HEK293 (cell line): Measurements from ENCODE around the gene ATG10.

Source experiments
- CTCF ChIA-PET: fragments of 350-600 bp; formaldehyde crosslinking; extraction: SDS; loops from one replicate; lab custom pipeline; 2021; ENCODE audit warnings: antibody characterized with exemption; lab: Yijun Ruan, JAX
- POLR2A ChIA-PET: fragments of 300-600 bp; formaldehyde crosslinking; extraction: SDS; loops from one replicate; lab custom pipeline; 2020; ENCODE audit warnings: antibody characterized with exemption, inconsistent platforms; lab: Yijun Ruan, JAX
- H3K27ac ChIP-seq: fragments of 200-500 bp; sonication (Bioruptor generic); 2 replicates; pipeline ENCODE4 v1.5.1; 2014; ENCODE audit warnings: low read depth, low read length, control low read depth, inconsistent platforms; ENCODE audit errors: extremely low read depth
- H3K36me3 ChIP-seq, 2 experiments: fragments of 200-500 bp in 1 of 2; sonication (Bioruptor generic) in 1 of 2; 1 replicate in 1 of 2; 2 replicates in 1 of 2; pipeline ENCODE4 v1.5.1; 2014 to 2017; ENCODE audit warnings: inconsistent platforms in 2 of 2, low read length in 2 of 2; ENCODE audit not compliant: control insufficient read depth in 2 of 2, insufficient read depth in 1 of 2
- H3K4me1 ChIP-seq: fragments of 200-500 bp; sonication (Bioruptor generic); 2 replicates; pipeline ENCODE4 v1.5.1; 2014; ENCODE audit warnings: mild to moderate bottlenecking, low read length, inconsistent platforms; ENCODE audit not compliant: control insufficient read depth, insufficient read depth
- H3K4me3 ChIP-seq: 2 replicates; pipeline ENCODE4 v1.5.1; 2011; ENCODE audit warnings: low read depth, mild to moderate bottlenecking, control low read depth, low read length, moderate library complexity
- H3K9me3 ChIP-seq: fragments of 200-500 bp; sonication (Bioruptor generic); 2 replicates; pipeline ENCODE4 v1.5.1; 2014; ENCODE audit warnings: low read depth, low read length, inconsistent platforms; ENCODE audit not compliant: control insufficient read depth, insufficient read depth
- BCL11B ChIP-seq: fragments of 450-650 bp; formaldehyde crosslinking; IDR thresholded peaks from 2 replicates; pipeline ENCODE4 v1.5.1; 2016; ENCODE audit warnings: low read depth, missing biosample characterization, missing genetic modification characterization
- MEIS1 ChIP-seq: sonication (generic); formaldehyde crosslinking; IDR thresholded peaks from 2 replicates; pipeline ENCODE4 v1.8.1; 2022; ENCODE audit warnings: missing genetic modification reagents, mild to moderate bottlenecking, borderline replicate concordance
- REPIN1 ChIP-seq: fragments of 450-650 bp; formaldehyde crosslinking; IDR thresholded peaks from 2 replicates; pipeline ENCODE4 v1.5.1; 2017; ENCODE audit warnings: missing biosample characterization, missing genetic modification characterization, low read depth
- SALL2 ChIP-seq: fragments of 450-650 bp; formaldehyde crosslinking; IDR thresholded peaks from 2 replicates; pipeline ENCODE4 v1.5.0; 2017; ENCODE audit warnings: missing biosample characterization, mild to moderate bottlenecking, missing genetic modification characterization, borderline replicate concordance
- SCRT2 ChIP-seq: fragments of 450-650 bp; formaldehyde crosslinking; IDR thresholded peaks from 2 replicates; pipeline ENCODE4 v1.5.1; 2016; ENCODE audit warnings: missing biosample characterization, missing genetic modification characterization
- SP2 ChIP-seq: fragments of 450-650 bp; formaldehyde crosslinking; IDR thresholded peaks from 2 replicates; pipeline ENCODE4 v1.5.1; 2016; ENCODE audit warnings: missing biosample characterization, missing genetic modification characterization
- ZBTB48 ChIP-seq: fragments of 450-650 bp; formaldehyde crosslinking; IDR thresholded peaks from 2 replicates; pipeline ENCODE4 v1.5.1; 2016; ENCODE audit warnings: missing biosample characterization, missing genetic modification characterization
- ZFHX2 ChIP-seq: fragments of 450-650 bp; formaldehyde crosslinking; conservative IDR thresholded peaks from 2 replicates; pipeline ENCODE4 v1.5.1; 2016; ENCODE audit warnings: missing biosample characterization, missing genetic modification characterization
- ZNF138 ChIP-seq: fragments of 450-650 bp; formaldehyde crosslinking; IDR thresholded peaks from 2 replicates; pipeline ENCODE4 v1.5.1; 2016; ENCODE audit warnings: missing biosample characterization, missing genetic modification characterization, borderline replicate concordance
- ZNF146 ChIP-seq: fragments of 450-650 bp; formaldehyde crosslinking; IDR thresholded peaks from 2 replicates; pipeline ENCODE4 v1.5.1; 2016; ENCODE audit warnings: missing biosample characterization, missing genetic modification characterization
- ZNF19 ChIP-seq: fragments of 450-650 bp; formaldehyde crosslinking; IDR thresholded peaks from 2 replicates; pipeline ENCODE4; 2016; ENCODE audit warnings: missing biosample characterization, missing genetic modification characterization, low read depth
- ZNF341 ChIP-seq: fragments of 450-650 bp; formaldehyde crosslinking; IDR thresholded peaks from 2 replicates; pipeline ENCODE4; 2016; ENCODE audit warnings: low read depth, missing biosample characterization, missing genetic modification characterization
- ZNF391 ChIP-seq: fragments of 450-650 bp; formaldehyde crosslinking; IDR thresholded peaks from 2 replicates; pipeline ENCODE4 v1.5.1; 2016; ENCODE audit warnings: low read depth, missing biosample characterization, missing genetic modification characterization, borderline replicate concordance
- ZNF514 ChIP-seq: fragments of 450-650 bp; formaldehyde crosslinking; IDR thresholded peaks from 2 replicates; pipeline ENCODE4 v1.5.1; 2016; ENCODE audit warnings: missing biosample characterization, missing genetic modification characterization
- ZNF530 ChIP-seq: fragments of 450-650 bp; formaldehyde crosslinking; IDR thresholded peaks from 2 replicates; pipeline ENCODE4 v1.5.1; 2016; ENCODE audit warnings: low read depth, missing biosample characterization, missing genetic modification characterization
- ZNF585B ChIP-seq: fragments of 450-650 bp; formaldehyde crosslinking; IDR thresholded peaks from 2 replicates; pipeline ENCODE4 v1.5.1; 2016; ENCODE audit warnings: missing biosample characterization, missing genetic modification characterization
- ZNF626 ChIP-seq: fragments of 450-650 bp; sonication (Bioruptor Pico); formaldehyde crosslinking; IDR thresholded peaks from 2 replicates; pipeline ENCODE4 v1.5.1; 2018; ENCODE audit warnings: missing biosample characterization, missing genetic modification characterization, inconsistent platforms
- ZNF629 ChIP-seq: fragments of 450-650 bp; formaldehyde crosslinking; IDR thresholded peaks from 2 replicates; pipeline ENCODE4 v1.5.1; 2017; ENCODE audit warnings: missing biosample characterization, missing genetic modification characterization
- ZNF707 ChIP-seq: fragments of 450-650 bp; formaldehyde crosslinking; IDR thresholded peaks from 2 replicates; pipeline ENCODE4 v1.5.1; 2016; ENCODE audit warnings: missing biosample characterization, missing genetic modification characterization
- ZNF830 ChIP-seq: fragments of 450-650 bp; IDR thresholded peaks from 2 replicates; pipeline ENCODE4 v1.5.0; 2018; ENCODE audit warnings: missing biosample characterization, missing genetic modification characterization, low read depth, mild to moderate bottlenecking, moderate library complexity
- TF ChIP-seq, protein P1 (sequence below): fragments of 450-650 bp; formaldehyde crosslinking; IDR thresholded peaks from 2 replicates; pipeline ENCODE4 v1.5.1; 2016; ENCODE audit warnings: missing biosample characterization, missing genetic modification characterization, borderline replicate concordance
- TF ChIP-seq, protein P2 (sequence below): fragments of 450-650 bp; formaldehyde crosslinking; IDR thresholded peaks from 2 replicates; pipeline ENCODE4 v1.5.1; 2016; ENCODE audit warnings: missing biosample characterization, missing genetic modification characterization

ATG10 gene

GRCh38 chr5:82255844-82256243, 284.0 kb downstream of the ATG10 start:
- CTCF ChIA-PET = interaction anchor here (0.6 to 1.4 kb wide), 4 partner anchors 9 to 830 kb away, joined by 3 to 5 read pairs (median 4); no protein-coding TSS in a partner anchor
- no peaks in the 10 kb centered on the region for H3K36me3 ChIP-seq
- POLR2A ChIA-PET = interaction anchor here (0.5 kb wide), 1 partner anchor 919 kb away, joined by 3 read pairs; no protein-coding TSS in a partner anchor
- TF ChIP-seq ZNF391 (no peak), ZNF341 (no peak), ZFHX2 (no peak), ZNF146 (no peak), ZNF629 (tag by site-specific recombination) (no peak), ZNF514 (tag by site-specific recombination) (no peak), ZNF530 (tag by site-specific recombination) (no peak), ZNF707 (tag by site-specific recombination) (no peak), ZBTB48 (tag by site-specific recombination) (no peak), ZNF138 (no peak)
- TF ChIP-seq, protein P1, sequence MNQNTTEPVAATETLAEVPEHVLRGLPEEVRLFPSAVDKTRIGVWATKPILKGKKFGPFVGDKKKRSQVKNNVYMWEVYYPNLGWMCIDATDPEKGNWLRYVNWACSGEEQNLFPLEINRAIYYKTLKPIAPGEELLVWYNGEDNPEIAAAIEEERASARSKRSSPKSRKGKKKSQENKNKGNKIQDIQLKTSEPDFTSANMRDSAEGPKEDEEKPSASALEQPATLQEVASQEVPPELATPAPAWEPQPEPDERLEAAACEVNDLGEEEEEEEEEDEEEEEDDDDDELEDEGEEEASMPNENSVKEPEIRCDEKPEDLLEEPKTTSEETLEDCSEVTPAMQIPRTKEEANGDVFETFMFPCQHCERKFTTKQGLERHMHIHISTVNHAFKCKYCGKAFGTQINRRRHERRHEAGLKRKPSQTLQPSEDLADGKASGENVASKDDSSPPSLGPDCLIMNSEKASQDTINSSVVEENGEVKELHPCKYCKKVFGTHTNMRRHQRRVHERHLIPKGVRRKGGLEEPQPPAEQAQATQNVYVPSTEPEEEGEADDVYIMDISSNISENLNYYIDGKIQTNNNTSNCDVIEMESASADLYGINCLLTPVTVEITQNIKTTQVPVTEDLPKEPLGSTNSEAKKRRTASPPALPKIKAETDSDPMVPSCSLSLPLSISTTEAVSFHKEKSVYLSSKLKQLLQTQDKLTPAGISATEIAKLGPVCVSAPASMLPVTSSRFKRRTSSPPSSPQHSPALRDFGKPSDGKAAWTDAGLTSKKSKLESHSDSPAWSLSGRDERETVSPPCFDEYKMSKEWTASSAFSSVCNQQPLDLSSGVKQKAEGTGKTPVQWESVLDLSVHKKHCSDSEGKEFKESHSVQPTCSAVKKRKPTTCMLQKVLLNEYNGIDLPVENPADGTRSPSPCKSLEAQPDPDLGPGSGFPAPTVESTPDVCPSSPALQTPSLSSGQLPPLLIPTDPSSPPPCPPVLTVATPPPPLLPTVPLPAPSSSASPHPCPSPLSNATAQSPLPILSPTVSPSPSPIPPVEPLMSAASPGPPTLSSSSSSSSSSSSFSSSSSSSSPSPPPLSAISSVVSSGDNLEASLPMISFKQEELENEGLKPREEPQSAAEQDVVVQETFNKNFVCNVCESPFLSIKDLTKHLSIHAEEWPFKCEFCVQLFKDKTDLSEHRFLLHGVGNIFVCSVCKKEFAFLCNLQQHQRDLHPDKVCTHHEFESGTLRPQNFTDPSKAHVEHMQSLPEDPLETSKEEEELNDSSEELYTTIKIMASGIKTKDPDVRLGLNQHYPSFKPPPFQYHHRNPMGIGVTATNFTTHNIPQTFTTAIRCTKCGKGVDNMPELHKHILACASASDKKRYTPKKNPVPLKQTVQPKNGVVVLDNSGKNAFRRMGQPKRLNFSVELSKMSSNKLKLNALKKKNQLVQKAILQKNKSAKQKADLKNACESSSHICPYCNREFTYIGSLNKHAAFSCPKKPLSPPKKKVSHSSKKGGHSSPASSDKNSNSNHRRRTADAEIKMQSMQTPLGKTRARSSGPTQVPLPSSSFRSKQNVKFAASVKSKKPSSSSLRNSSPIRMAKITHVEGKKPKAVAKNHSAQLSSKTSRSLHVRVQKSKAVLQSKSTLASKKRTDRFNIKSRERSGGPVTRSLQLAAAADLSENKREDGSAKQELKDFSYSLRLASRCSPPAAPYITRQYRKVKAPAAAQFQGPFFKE = no peak
- TF ChIP-seq, protein P2, sequence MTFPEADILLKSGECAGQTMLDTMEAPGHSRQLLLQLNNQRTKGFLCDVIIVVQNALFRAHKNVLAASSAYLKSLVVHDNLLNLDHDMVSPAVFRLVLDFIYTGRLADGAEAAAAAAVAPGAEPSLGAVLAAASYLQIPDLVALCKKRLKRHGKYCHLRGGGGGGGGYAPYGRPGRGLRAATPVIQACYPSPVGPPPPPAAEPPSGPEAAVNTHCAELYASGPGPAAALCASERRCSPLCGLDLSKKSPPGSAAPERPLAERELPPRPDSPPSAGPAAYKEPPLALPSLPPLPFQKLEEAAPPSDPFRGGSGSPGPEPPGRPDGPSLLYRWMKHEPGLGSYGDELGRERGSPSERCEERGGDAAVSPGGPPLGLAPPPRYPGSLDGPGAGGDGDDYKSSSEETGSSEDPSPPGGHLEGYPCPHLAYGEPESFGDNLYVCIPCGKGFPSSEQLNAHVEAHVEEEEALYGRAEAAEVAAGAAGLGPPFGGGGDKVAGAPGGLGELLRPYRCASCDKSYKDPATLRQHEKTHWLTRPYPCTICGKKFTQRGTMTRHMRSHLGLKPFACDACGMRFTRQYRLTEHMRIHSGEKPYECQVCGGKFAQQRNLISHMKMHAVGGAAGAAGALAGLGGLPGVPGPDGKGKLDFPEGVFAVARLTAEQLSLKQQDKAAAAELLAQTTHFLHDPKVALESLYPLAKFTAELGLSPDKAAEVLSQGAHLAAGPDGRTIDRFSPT = no peak
- no peaks in the 10 kb centered on the region for H3K9me3 ChIP-seq
- no peak overlapping the region for H3K27ac ChIP-seq
- no peak overlapping the region for H3K4me3 ChIP-seq
- no peaks in the 10 kb centered on the region for H3K4me1 ChIP-seq

- ChIA-PET CTCF (interaction anchor here (0.7 to 1.0 kb wide), 2 partner anchors 47 to 82 kb away, joined by 3 to 4 read pairs; no protein-coding TSS in a partner anchor), POLR2A (no interaction called here)
Measured at GRCh38 chr5:82257247-82257646, 285.4 kb downstream of the ATG10 start.

GRCh38 chr5:82257729-82258128, 285.9 kb downstream of the ATG10 start:
- Histone ChIP-seq H3K36me3 (no peaks in the 10 kb centered on the region), H3K4me3 (no peak overlapping the region), H3K4me1 (no peaks in the 10 kb centered on the region), H3K27ac (no peak overlapping the region), H3K9me3 (no peaks in the 10 kb centered on the region)
- TF ChIP-seq REPIN1 = no peak
- TF ChIP-seq ZNF626 (tag by site-specific recombination) = no peak
- no peak for TF ChIP-seq BCL11B (tag by site-specific recombination)
- TF ChIP-seq SP2 (tag by site-specific recombination) = no peak
- TF ChIP-seq SALL2 (tag by site-specific recombination) = no peak
- ChIA-PET POLR2A (no interaction called here), CTCF (interaction anchor here (0.6 to 2.1 kb wide), 6 partner anchors 8 to 85 kb away, joined by 3 to 10 read pairs (median 4); no protein-coding TSS in a partner anchor)

More at GRCh38 chr5:82257247-82257646, 285.4 kb downstream of the ATG10 start:
- Histone ChIP-seq H3K4me3 (no peak overlapping the region), H3K36me3 (no peaks in the 10 kb centered on the region)
- TF ChIP-seq ZNF626 (tag by site-specific recombination) = no peak
- TF ChIP-seq ZNF585B = no peak
- TF ChIP-seq SCRT2 (tag by site-specific recombination) = no peak
- no peak for TF ChIP-seq ZNF830 (tag by site-specific recombination)
- no peak for TF ChIP-seq MEIS1
- no peak for TF ChIP-seq ZNF19 (tag by site-specific recombination)
- TF ChIP-seq, all 188 proteins: peak for 0
- H3K9me3 ChIP-seq = no peaks in the 10 kb centered on the region
- H3K27ac ChIP-seq = no peak overlapping the region
- H3K4me1 ChIP-seq = no peaks in the 10 kb centered on the region
